Right lobe of liver (tissue), 4 donors: ENCODE measurements around the gene MARCHF7.

Source experiments
- CTCF ChIP-seq, 4 donors: fragments of 200-600 bp in 3 of 4; fragments of 450-650 bp in 1 of 4; IDR thresholded peaks; one replicate each; pipeline versions ENCODE4 v1.5.1 to v1.8.0; 2016 to 2022; ENCODE audit warnings: antibody characterized with exemption in 4 of 4, mild to moderate bottlenecking in 2 of 4
- POLR2A ChIP-seq: fragments of 450-650 bp; IDR thresholded peaks from one replicate; pipeline ENCODE4 v1.6.1; 2017; ENCODE audit warnings: antibody characterized with exemption, mild to moderate bottlenecking
- donor health status: DM: no; HTN: no; CAD: no.
- donor health status: DM: no; HTN: no; CAD: no.
- donor health status: DM: no; HTN: yes; CAD: no.

GRCh38 chr2:159735648-159736047, 23.3 kb downstream of the MARCHF7 start:
- no peak for TF ChIP-seq POLR2A
- no peak for TF ChIP-seq CTCF (IDR thresholded peaks at IDR 0.05)
